Embryonic facial prominence (tissue), 1 donor: ENCODE results near the gene RPS21.

Source experiments
- DNase-seq: peaks from one replicate; pipeline ENCODE4 v3.0.0-alpha.2; 2016; ENCODE audit errors: extremely low spot score

RPS21 gene

GRCh38 chr20:62354031-62354808 is 32.7 kb upstream of the RPS21 start:
- DNase-seq, result no peak

- no peak for DNase-seq
Measured at GRCh38 chr20:62354811-62355341, 32.0 kb upstream of the RPS21 start.

GRCh38 chr20:62355516-62355877 is 31.4 kb upstream of the RPS21 start:
- no peak for DNase-seq

- DNase-seq, result no peak
Measured at GRCh38 chr20:62355878-62356588, 30.9 kb upstream of the RPS21 start.

GRCh38 chr20:62356589-62357186 is 30.2 kb upstream of the RPS21 start:
- no peak for DNase-seq

- DNase-seq, result no peak
Measured at GRCh38 chr20:62357187-62357667, 29.7 kb upstream of the RPS21 start.

- no peak for DNase-seq
Measured at GRCh38 chr20:62357681-62358080, 29.2 kb upstream of the RPS21 start.

- no peak for DNase-seq
Measured at GRCh38 chr20:62358171-62359042, 28.5 kb upstream of the RPS21 start.

- no peak for DNase-seq
Measured at GRCh38 chr20:62359043-62359490, 27.8 kb upstream of the RPS21 start.

- no peak for DNase-seq
Measured at GRCh38 chr20:62359491-62360121, 27.3 kb upstream of the RPS21 start.

GRCh38 chr20:62360854-62361798 is 25.8 kb upstream of the RPS21 start:
- no peak for DNase-seq

- DNase-seq, result no peak
Measured at GRCh38 chr20:62361799-62362589, 24.9 kb upstream of the RPS21 start.

GRCh38 chr20:62362590-62362940 is 24.3 kb upstream of the RPS21 start:
- DNase-seq, result no peak

- DNase-seq, result no peak
Measured at GRCh38 chr20:62362991-62363919, 23.6 kb upstream of the RPS21 start.

GRCh38 chr20:62363920-62364851 is 22.7 kb upstream of the RPS21 start:
- no peak for DNase-seq

- no peak for DNase-seq
Measured at GRCh38 chr20:62364911-62365736, 21.8 kb upstream of the RPS21 start.
